ENCODE measurements around the gene WNK4.

The WNK4 gene

GRCh38 chr17:42798011-42798382, 17.6 kb downstream of the WNK4 start:
- H3K27ac ChIP-seq (ENCODE audit: low read depth, low read length): no peak overlapping the region
- H3K9ac ChIP-seq (ENCODE audit: low read length): peak overlapping the region; percentile 82
- H3K36me3 ChIP-seq (ENCODE audit: control insufficient read depth, insufficient read depth, low read length): no peaks in the 10 kb centered on the region
- peak overlapping the region; percentile 77 for H3K4me3 ChIP-seq (ENCODE audit: low read depth, low read length)
- H3K9me3 ChIP-seq (ENCODE audit: control insufficient read depth, insufficient read depth, low read depth, low read length): no peaks in the 10 kb centered on the region
- peaks cover 8% of the 10 kb centered on the region for H3K4me1 ChIP-seq (ENCODE audit: control insufficient read depth, insufficient read depth, low read length)
- H3K27me3 ChIP-seq (ENCODE audit: control insufficient read depth, insufficient read depth, low read length): peaks cover 6% of the 10 kb centered on the region; the same call in 1 of the 2 replicates

DNA sequence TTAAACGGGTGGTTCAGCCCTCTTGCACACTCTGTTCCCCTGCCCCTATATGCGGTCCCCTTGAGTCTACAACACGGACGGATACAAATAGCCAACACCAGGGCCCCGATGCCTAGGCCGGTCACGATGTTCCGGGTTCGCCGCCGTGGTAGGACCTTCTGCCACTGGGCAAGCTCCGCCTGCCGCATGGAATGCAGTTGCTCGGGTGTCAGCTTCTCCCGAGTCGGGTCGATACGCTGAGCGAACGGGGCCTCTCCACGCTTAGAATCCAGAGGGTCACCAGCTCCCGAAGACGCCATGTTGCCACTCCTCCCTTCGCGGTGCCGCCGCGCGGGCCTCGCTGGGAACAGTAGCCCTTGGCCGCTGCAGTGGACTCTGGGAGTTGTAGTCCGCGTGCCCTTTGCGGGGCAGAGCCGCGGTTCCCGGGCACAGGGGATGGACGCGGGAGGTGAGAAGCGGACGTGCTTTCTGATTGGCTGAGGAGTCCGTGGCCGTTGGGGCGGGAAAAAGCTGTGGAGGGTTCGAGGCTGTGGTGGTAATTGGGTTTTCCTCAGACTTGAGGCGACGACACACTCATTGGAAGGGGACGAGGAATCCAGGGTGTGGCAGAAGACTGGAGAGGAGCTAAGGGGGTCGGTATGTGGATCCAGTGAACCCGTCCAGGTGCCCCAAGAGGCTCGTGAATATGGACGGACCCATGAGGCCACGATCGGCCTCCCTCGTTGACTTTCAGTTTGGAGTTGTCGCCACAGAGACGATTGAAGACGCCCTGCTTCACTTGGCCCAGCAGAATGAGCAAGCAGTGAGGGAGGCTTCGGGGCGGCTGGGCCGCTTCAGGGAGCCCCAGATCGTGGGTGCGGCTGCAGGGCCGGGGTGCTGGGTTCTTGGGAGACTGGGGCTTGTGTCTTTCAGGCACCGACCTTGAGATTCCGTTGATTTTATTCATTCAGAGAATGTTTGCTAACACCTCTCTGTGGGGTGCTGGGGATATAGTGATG, 18.3 kb downstream of the WNK4 start, which contains the start of the genes CNTD1 and COA3:
CNTD1 (plus strand) TSS at position 479 of the 998 bp plus-strand sequence; CDS start at position 686, 207 bp downstream.
COA3 (minus strand) TSS at position 322 of the 998 bp plus-strand sequence; CDS start at position 299, 23 bp downstream.
- Histone ChIP-seq H3K9me3 (ENCODE audit: control insufficient read depth, insufficient read depth, low read depth, low read length) (no peaks in the 10 kb centered on the region), H3K27ac (ENCODE audit: low read depth, low read length) (no peak within 1 kb of the TSS), H3K4me1 (ENCODE audit: control insufficient read depth, insufficient read depth, low read length) (peaks cover 8% of the 10 kb centered on the region)

GRCh38 chr17:42803074-42803883, 22.9 kb downstream of the WNK4 start:
- H3K27me3 ChIP-seq (ENCODE audit: control insufficient read depth, insufficient read depth, low read length): peaks cover 6% of the 10 kb centered on the region; the same call in 1 of the 2 replicates
- H3K4me1 ChIP-seq (ENCODE audit: control insufficient read depth, insufficient read depth, low read length): no peaks in the 10 kb centered on the region
- no peak overlapping the region for H3K27ac ChIP-seq (ENCODE audit: low read depth, low read length)
- H3K4me3 ChIP-seq (ENCODE audit: low read depth, low read length): no peak overlapping the region
- H3K9ac ChIP-seq (ENCODE audit: low read length): no peak overlapping the region
- H3K36me3 ChIP-seq (ENCODE audit: control insufficient read depth, insufficient read depth, low read length): no peaks in the 10 kb centered on the region
- H3K9me3 ChIP-seq (ENCODE audit: control insufficient read depth, insufficient read depth, low read depth, low read length): no peaks in the 10 kb centered on the region

More for the DNA sequence above, 18.3 kb downstream of the WNK4 start, which contains the start of the genes CNTD1 and COA3:
- peaks cover 6% of the 10 kb centered on the region; the same call in 1 of the 2 replicates for H3K27me3 ChIP-seq (ENCODE audit: control insufficient read depth, insufficient read depth, low read length)
- H3K4me3 ChIP-seq (ENCODE audit: low read depth, low read length): peak within 1 kb of the TSS; percentile 77
- peak within 1 kb of the TSS; percentile 82 for H3K9ac ChIP-seq (ENCODE audit: low read length)
- H3K36me3 ChIP-seq (ENCODE audit: control insufficient read depth, insufficient read depth, low read length): no peaks in the 10 kb centered on the region

GRCh38 chr17:42804918-42805367, 24.5 kb downstream of the WNK4 start:
- H3K9ac ChIP-seq (ENCODE audit: low read length): no peak overlapping the region
- H3K4me1 ChIP-seq (ENCODE audit: control insufficient read depth, insufficient read depth, low read length): no peaks in the 10 kb centered on the region
- H3K9me3 ChIP-seq (ENCODE audit: control insufficient read depth, insufficient read depth, low read depth, low read length): no peaks in the 10 kb centered on the region
- no peaks in the 10 kb centered on the region for H3K27me3 ChIP-seq (ENCODE audit: control insufficient read depth, insufficient read depth, low read length)
- H3K4me3 ChIP-seq (ENCODE audit: low read depth, low read length): no peak overlapping the region
- H3K27ac ChIP-seq (ENCODE audit: low read depth, low read length): no peak overlapping the region
- H3K36me3 ChIP-seq (ENCODE audit: control insufficient read depth, insufficient read depth, low read length): peaks cover 7% of the 10 kb centered on the region; the same call in 1 of the 2 replicates

- peaks cover 20% of the 10 kb centered on the region for H3K36me3 ChIP-seq (ENCODE audit: control insufficient read depth, insufficient read depth, low read length)
- no peaks in the 10 kb centered on the region for H3K4me1 ChIP-seq (ENCODE audit: control insufficient read depth, insufficient read depth, low read length)
- H3K9me3 ChIP-seq (ENCODE audit: control insufficient read depth, insufficient read depth, low read depth, low read length): no peaks in the 10 kb centered on the region
- H3K27me3 ChIP-seq (ENCODE audit: control insufficient read depth, insufficient read depth, low read length): no peaks in the 10 kb centered on the region
- H3K9ac ChIP-seq (ENCODE audit: low read length): no peak overlapping the region
- H3K4me3 ChIP-seq (ENCODE audit: low read depth, low read length): no peak overlapping the region
- no peak overlapping the region for H3K27ac ChIP-seq (ENCODE audit: low read depth, low read length)
Measured at GRCh38 chr17:42806249-42806648, 25.8 kb downstream of the WNK4 start.

- no peak overlapping the region for H3K4me3 ChIP-seq (ENCODE audit: low read depth, low read length)
- no peak overlapping the region for H3K9ac ChIP-seq (ENCODE audit: low read length)
- no peak overlapping the region for H3K27ac ChIP-seq (ENCODE audit: low read depth, low read length)
- no peaks in the 10 kb centered on the region for H3K4me1 ChIP-seq (ENCODE audit: control insufficient read depth, insufficient read depth, low read length)
- H3K27me3 ChIP-seq (ENCODE audit: control insufficient read depth, insufficient read depth, low read length): no peaks in the 10 kb centered on the region
- H3K36me3 ChIP-seq (ENCODE audit: control insufficient read depth, insufficient read depth, low read length): peaks cover 35% of the 10 kb centered on the region
- H3K9me3 ChIP-seq (ENCODE audit: control insufficient read depth, insufficient read depth, low read depth, low read length): no peaks in the 10 kb centered on the region
Measured at GRCh38 chr17:42809250-42809649, 28.8 kb downstream of the WNK4 start.

GRCh38 chr17:42814633-42815399, 34.4 kb downstream of the WNK4 start:
- Histone ChIP-seq H3K27ac (ENCODE audit: low read depth, low read length) (no peak overlapping the region), H3K36me3 (ENCODE audit: control insufficient read depth, insufficient read depth, low read length) (peaks cover 85% of the 10 kb centered on the region), H3K9me3 (ENCODE audit: control insufficient read depth, insufficient read depth, low read depth, low read length) (no peaks in the 10 kb centered on the region), H3K4me1 (ENCODE audit: control insufficient read depth, insufficient read depth, low read length) (no peaks in the 10 kb centered on the region), H3K4me3 (ENCODE audit: low read depth, low read length) (no peak overlapping the region), H3K9ac (ENCODE audit: low read length) (no peak overlapping the region), H3K27me3 (ENCODE audit: control insufficient read depth, insufficient read depth, low read length) (no peaks in the 10 kb centered on the region)

- Histone ChIP-seq H3K9me3 (ENCODE audit: control insufficient read depth, insufficient read depth, low read depth, low read length) (no peaks in the 10 kb centered on the region), H3K27me3 (ENCODE audit: control insufficient read depth, insufficient read depth, low read length) (no peaks in the 10 kb centered on the region), H3K9ac (ENCODE audit: low read length) (no peak overlapping the region), H3K27ac (ENCODE audit: low read depth, low read length) (no peak overlapping the region), H3K36me3 (ENCODE audit: control insufficient read depth, insufficient read depth, low read length) (peaks cover 78% of the 10 kb centered on the region), H3K4me1 (ENCODE audit: control insufficient read depth, insufficient read depth, low read length) (no peaks in the 10 kb centered on the region), H3K4me3 (ENCODE audit: low read depth, low read length) (no peak overlapping the region)
Measured at GRCh38 chr17:42817866-42818265, 37.5 kb downstream of the WNK4 start.

DNA sequence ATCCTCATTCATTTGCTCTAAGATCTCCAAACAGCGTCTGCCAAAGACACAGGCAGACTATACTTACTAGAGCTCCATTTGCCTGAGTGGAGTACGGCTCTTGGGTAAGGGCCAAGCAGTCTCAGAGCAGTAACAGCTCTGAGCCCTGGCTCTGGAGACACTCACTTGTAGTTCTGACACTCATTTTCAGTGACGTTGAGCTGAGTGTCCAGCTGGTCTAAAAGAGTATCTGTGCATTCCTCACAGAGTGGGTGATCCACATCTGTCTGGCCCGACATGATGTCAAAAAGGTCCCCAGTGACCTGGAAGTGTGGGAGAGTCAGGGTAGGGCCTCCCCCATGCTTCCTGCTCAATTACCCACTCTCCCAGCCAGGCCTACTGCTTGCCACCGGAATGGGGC, 38.0 kb downstream of the WNK4 start:
- H3K4me1 ChIP-seq (ENCODE audit: control insufficient read depth, insufficient read depth, low read length): no peaks in the 10 kb centered on the region
- H3K9ac ChIP-seq (ENCODE audit: low read length): no peak overlapping the region
- H3K9me3 ChIP-seq (ENCODE audit: control insufficient read depth, insufficient read depth, low read depth, low read length): no peaks in the 10 kb centered on the region
- no peak overlapping the region for H3K27ac ChIP-seq (ENCODE audit: low read depth, low read length)
- no peak overlapping the region for H3K4me3 ChIP-seq (ENCODE audit: low read depth, low read length)
- H3K36me3 ChIP-seq (ENCODE audit: control insufficient read depth, insufficient read depth, low read length): peaks cover 78% of the 10 kb centered on the region
- H3K27me3 ChIP-seq (ENCODE audit: control insufficient read depth, insufficient read depth, low read length): no peaks in the 10 kb centered on the region

DNA sequence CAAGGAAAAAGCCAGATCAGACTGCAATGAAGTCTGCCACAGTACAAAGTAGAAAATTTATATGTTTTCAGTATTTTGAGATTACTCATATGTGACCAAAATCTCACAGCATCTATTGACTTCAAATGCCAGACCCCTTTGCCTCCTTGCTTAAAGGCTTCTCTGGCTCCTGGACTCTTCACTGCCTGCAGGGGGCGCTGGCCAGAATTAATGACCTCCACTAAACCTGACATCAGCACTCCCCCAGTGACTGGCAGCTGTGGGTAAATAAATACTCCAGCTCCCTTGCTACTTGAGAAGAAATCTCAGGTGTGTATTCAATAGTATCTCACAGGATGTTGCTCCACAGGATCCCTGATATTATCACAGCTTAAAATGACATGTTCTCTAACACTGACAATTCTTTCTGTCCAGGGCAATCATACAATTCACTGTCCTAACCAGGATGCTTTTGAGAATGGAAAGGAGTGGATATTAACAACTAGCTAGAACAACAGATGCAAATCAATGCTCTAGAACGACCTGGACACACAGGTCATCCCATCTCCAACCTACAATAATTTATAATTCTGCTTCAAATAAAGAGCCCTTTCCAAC, 39.6 kb downstream of the WNK4 start:
- Histone ChIP-seq H3K36me3 (ENCODE audit: control insufficient read depth, insufficient read depth, low read length) (peaks cover 62% of the 10 kb centered on the region), H3K4me3 (ENCODE audit: low read depth, low read length) (no peak overlapping the region), H3K27me3 (ENCODE audit: control insufficient read depth, insufficient read depth, low read length) (no peaks in the 10 kb centered on the region), H3K27ac (ENCODE audit: low read depth, low read length) (no peak overlapping the region), H3K4me1 (ENCODE audit: control insufficient read depth, insufficient read depth, low read length) (no peaks in the 10 kb centered on the region), H3K9me3 (ENCODE audit: control insufficient read depth, insufficient read depth, low read depth, low read length) (no peaks in the 10 kb centered on the region), H3K9ac (ENCODE audit: low read length) (no peak overlapping the region)

Data from HUES6 (cell line).